Neural crest cell (in vitro differentiated cells): Measurements from ENCODE around the gene EXOC4. TPM values are rescaled to one million over a fixed set of nuclear protein-coding genes. Genes with fewer than 3 reads are reported as not detected.
"Not testable (repeated sequence)": the region's sequence is repeated elsewhere in the genome, so short reads cannot be mapped to it uniquely, and the experiment has no call there.

Source experiments
- DNase-seq: peaks from one replicate; pipeline ENCODE4 v3.0.0; 2021; ENCODE audit warnings: low read depth, mixed read lengths, low spot score
- H3K27ac Mint-ChIP-seq: one replicate; pipeline ENCODE4 v1.8.0; 2021; ENCODE audit warnings: mild to moderate bottlenecking, mixed read lengths; ENCODE audit not compliant: unreplicated experiment
- H3K27me3 Mint-ChIP-seq: 2 replicates; pipeline ENCODE4 v1.8.0; 2021; ENCODE audit warnings: low read depth, mild to moderate bottlenecking, mixed read lengths
- H3K36me3 Mint-ChIP-seq: 2 replicates; pipeline ENCODE4 v1.8.0; 2021; ENCODE audit warnings: low read depth, mild to moderate bottlenecking, mixed read lengths
- H3K4me1 Mint-ChIP-seq: 2 replicates; pipeline ENCODE4 v1.8.0; 2021; ENCODE audit warnings: mixed read lengths
- H3K4me3 Mint-ChIP-seq: one replicate; pipeline ENCODE4 v1.8.0; 2021; ENCODE audit warnings: mild to moderate bottlenecking, mixed read lengths
- H3K9me3 Mint-ChIP-seq: 2 replicates; pipeline ENCODE4 v1.8.0; 2021; ENCODE audit warnings: mixed read lengths
- total RNA-seq: library from RNA; stranded (reverse); gene quantifications from 2 replicates; pipeline ENCODE4 v1.2.1, GENCODE V29; 2021
- TF ChIP-seq, protein P1 (sequence below): fragments of 200-600 bp; sonication (generic); conservative IDR thresholded peaks from 2 replicates; pipeline ENCODE4 v1.5.0; 2021; ENCODE audit warnings: antibody characterized with exemption, mild to moderate bottlenecking

EXOC4 gene
- total RNA-seq, 1 donor from 2014 or later: 79.7 TPM

DNA sequence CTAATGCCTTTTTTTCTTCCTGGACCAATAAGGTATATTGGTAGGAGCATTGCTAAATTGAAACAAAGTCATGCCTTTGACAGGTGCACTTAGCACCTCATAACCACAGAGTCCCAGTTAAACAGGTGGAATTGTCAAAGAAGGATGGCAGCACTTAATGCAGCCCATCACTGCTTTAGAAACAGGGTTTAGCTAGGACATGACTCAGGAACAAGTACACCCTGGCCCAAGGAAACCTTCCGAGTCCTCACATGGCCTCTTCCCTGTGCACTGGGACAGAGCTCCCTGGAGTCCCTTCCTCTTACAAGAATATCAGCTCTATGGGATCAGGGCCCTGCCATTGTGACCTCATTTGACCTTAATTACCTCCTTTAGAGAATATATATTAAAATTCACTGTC, 382.7 kb downstream of the EXOC4 start:
- H3K27me3 Mint-ChIP-seq: no peaks in the 10 kb centered on the region
- peaks cover 5% of the 10 kb centered on the region for H3K9me3 Mint-ChIP-seq

DNA sequence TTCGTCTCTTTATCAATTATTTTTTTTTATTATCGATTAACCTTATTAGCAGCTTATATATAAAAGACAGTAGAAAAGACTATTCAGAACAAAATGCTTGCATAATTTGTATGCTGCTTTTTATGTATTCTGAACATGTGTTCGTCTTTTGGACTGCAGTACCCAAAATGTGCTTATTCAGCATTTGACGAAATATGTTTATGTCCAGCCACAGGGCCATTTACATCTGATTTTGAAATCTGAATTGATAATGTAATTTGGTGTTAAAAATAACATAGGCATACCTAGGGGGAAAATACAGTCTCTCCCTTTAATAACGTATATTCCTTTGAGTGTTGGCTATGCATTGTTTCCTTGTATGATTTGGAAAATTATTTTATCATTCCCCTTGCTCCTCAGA, 386.0 kb downstream of the EXOC4 start:
- peaks cover 13% of the 10 kb centered on the region for H3K36me3 Mint-ChIP-seq

More for the DNA sequence above, 382.7 kb downstream of the EXOC4 start:
- H3K36me3 Mint-ChIP-seq: peaks cover 10% of the 10 kb centered on the region
- no peaks in the 10 kb centered on the region for H3K4me1 Mint-ChIP-seq
- H3K27ac Mint-ChIP-seq: no peak overlapping the region
- DNase-seq: no peak
- no peak overlapping the region for H3K4me3 Mint-ChIP-seq
- TF ChIP-seq, protein P1, sequence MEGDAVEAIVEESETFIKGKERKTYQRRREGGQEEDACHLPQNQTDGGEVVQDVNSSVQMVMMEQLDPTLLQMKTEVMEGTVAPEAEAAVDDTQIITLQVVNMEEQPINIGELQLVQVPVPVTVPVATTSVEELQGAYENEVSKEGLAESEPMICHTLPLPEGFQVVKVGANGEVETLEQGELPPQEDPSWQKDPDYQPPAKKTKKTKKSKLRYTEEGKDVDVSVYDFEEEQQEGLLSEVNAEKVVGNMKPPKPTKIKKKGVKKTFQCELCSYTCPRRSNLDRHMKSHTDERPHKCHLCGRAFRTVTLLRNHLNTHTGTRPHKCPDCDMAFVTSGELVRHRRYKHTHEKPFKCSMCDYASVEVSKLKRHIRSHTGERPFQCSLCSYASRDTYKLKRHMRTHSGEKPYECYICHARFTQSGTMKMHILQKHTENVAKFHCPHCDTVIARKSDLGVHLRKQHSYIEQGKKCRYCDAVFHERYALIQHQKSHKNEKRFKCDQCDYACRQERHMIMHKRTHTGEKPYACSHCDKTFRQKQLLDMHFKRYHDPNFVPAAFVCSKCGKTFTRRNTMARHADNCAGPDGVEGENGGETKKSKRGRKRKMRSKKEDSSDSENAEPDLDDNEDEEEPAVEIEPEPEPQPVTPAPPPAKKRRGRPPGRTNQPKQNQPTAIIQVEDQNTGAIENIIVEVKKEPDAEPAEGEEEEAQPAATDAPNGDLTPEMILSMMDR: no peak

DNA sequence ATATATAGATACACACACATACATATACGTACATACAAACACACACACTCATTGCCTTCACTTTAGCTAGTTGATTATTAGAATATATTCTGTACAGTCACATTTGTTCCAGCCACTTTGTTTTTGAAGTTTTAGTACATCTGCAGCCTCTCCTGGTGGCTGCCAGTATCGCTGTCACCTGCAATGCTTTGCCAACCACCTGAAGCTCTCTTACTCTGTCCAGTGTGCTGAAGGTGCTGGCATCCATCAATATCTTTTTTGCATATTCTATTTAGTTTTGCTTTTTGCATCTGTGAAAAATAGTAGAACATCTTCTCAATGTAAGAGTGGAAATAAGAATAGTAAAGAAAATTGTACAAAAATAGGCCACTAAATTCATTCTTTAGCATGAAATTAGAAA, 388.6 kb downstream of the EXOC4 start:
- no peak for DNase-seq
- no peaks in the 10 kb centered on the region for H3K27me3 Mint-ChIP-seq
- no peak overlapping the region for H3K27ac Mint-ChIP-seq
- peaks cover 6% of the 10 kb centered on the region for H3K9me3 Mint-ChIP-seq
- TF ChIP-seq, protein P1: no peak
- H3K4me3 Mint-ChIP-seq: no peak overlapping the region
- H3K4me1 Mint-ChIP-seq: peaks cover 4% of the 10 kb centered on the region
- H3K36me3 Mint-ChIP-seq: peaks cover 15% of the 10 kb centered on the region

More for the DNA sequence above, 386.0 kb downstream of the EXOC4 start:
- Mint-ChIP-seq H3K4me3 (no peak overlapping the region), H3K27me3 (no peaks in the 10 kb centered on the region), H3K27ac (no peak overlapping the region), H3K4me1 (no peaks in the 10 kb centered on the region), H3K9me3 (peaks cover 6% of the 10 kb centered on the region)
- TF ChIP-seq, protein P1: no peak
- DNase-seq: no peak

DNA sequence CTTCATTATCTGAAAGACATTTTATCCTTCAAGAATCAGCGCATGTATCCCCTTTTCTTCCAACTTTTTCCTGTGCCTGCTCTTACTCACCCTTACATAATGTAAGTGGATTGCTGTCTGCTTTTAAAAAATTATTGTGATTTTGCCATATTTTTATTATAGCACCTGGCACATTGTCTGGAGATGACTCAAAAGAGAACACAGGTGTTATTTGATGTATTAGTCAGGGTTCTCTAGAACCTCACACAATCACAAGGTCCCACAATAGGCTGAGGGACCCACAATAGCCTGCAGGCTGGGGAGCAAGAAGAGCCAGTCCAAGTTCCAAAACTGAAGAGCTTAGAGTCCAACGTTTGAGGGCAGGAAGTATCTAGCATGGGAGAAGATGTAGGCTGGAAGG, 390.0 kb downstream of the EXOC4 start:
- Mint-ChIP-seq H3K9me3 (peaks cover 6% of the 10 kb centered on the region), H3K4me1 (peaks cover 4% of the 10 kb centered on the region), H3K27me3 (no peaks in the 10 kb centered on the region), H3K27ac (no peak overlapping the region), H3K4me3 (no peak overlapping the region), H3K36me3 (peaks cover 15% of the 10 kb centered on the region)
- TF ChIP-seq, protein P1: no peak
- no peak for DNase-seq

DNA sequence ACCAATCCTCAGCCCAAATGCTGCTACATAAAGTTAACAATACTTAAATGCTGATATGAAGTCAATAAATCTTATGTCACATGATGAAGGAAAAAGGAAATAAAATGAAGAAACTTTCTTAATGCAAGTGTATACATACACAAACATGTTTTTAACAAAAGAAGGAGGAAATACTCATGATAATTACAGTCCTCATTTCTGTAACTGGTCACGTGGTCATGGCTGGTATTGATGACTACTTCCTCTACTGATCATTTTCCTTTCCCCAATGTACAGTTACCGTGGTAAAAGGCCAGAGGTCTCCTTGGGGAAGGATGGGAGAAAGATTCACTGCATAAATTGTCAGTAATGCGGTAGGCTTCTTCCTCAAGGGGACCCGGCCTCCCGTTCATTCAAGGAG, 390.8 kb downstream of the EXOC4 start:
- peak overlapping the region; percentile 63 for H3K27ac Mint-ChIP-seq
- H3K36me3 Mint-ChIP-seq: peaks cover 15% of the 10 kb centered on the region
- not testable (repeated sequence) for DNase-seq, H3K9me3 Mint-ChIP-seq, H3K27me3 Mint-ChIP-seq, H3K4me1 Mint-ChIP-seq, H3K4me3 Mint-ChIP-seq

DNA sequence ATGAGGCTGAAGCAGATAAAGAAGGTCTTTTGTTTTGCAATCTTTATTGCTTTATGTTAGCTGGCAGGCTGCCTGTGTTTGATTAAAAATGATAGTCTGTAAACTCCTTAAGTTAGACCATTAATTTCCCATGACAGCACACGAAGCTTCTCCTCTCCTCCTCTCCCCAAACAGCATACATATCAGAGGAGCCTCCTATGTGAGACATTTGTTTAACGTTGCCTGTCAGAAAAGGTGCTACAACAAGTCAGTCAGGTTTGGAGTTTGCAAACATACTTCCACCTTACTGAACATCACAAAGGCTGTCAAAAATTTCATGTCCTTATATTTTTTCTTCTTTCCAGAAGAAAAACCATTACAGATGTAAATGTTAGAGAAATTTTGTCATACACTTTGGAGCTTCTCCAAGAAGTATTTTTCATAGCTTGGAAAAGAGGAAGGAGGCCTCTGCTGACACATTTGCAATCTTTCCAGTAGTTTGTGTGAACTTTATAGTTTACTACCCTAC, 393.1 kb downstream of the EXOC4 start:
- no peaks in the 10 kb centered on the region for H3K27me3 Mint-ChIP-seq
- peaks cover 6% of the 10 kb centered on the region for H3K9me3 Mint-ChIP-seq
- DNase-seq: no peak
- H3K4me3 Mint-ChIP-seq: no peak overlapping the region
- H3K27ac Mint-ChIP-seq: no peak overlapping the region
- H3K36me3 Mint-ChIP-seq: peaks cover 15% of the 10 kb centered on the region
- peaks cover 30% of the 10 kb centered on the region for H3K4me1 Mint-ChIP-seq
- TF ChIP-seq, protein P1: no peak
